ENCODE data around the gene ZNF831.

DNA sequence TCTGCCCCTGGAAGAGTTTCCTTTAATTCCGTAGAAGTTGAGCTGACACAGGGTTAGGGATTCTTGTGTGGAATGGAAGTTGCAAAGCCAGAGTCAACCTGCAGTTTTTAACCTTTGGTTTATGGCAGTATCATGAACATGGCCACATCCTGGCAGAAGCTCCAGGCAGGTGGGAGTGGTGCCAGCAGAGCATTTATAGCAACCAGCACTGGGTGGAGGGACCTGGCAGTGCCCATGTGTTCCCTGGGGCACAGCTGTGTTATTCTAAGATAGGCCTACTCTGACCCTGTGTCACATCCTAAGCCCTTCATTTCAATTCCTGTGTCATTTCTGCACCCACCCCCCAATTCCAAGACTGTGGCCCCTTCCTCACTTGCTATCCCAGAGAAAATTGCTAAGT, 26.1 kb upstream of the ZNF831 start:
- TF ChIP-seq POLR2A (IDR thresholded peaks at IDR 0.05; ENCODE audit: low read depth, low read length) (no peak), POLR2AphosphoS5 (IDR thresholded peaks at IDR 0.05; ENCODE audit: low read depth, low read length) (no peak)
